ENCODE data around the gene LGALS16.

LGALS16 gene

GRCh38 chr19:39676004-39676403 lies 20.3 kb downstream of the LGALS16 start:
- DNase-seq (ENCODE audit: low read depth in 1 of 2, low spot score in 1 of 2) = no peak

GRCh38 chr19:39677961-39678889 lies 22.5 kb downstream of the LGALS16 start:
- no peak for DNase-seq (ENCODE audit: low read depth in 1 of 2, low spot score in 1 of 2)
- Histone ChIP-seq H3K4me3 (replicated peaks; ENCODE audit: insufficient read depth, low read length) (no peak overlapping the region), H3K27ac (replicated peaks) (no peak overlapping the region), H3K27me3 (ENCODE audit: insufficient read depth, poor library complexity, severe bottlenecking) (peaks cover 12% of the 10 kb centered on the region)
- TF ChIP-seq GABPA (IDR thresholded peaks at IDR 0.05; ENCODE audit: low read depth) (no peak), POLR2AphosphoS5 (IDR thresholded peaks at IDR 0.05; ENCODE audit: low read depth) (no peak), CTCF (IDR thresholded peaks at IDR 0.05; ENCODE audit: insufficient read depth, low read length) (no peak), SPI1 (IDR thresholded peaks at IDR 0.05; ENCODE audit: borderline replicate concordance, low read depth) (no peak), REST (IDR thresholded peaks at IDR 0.05; ENCODE audit: insufficient replicate concordance, low read depth) (no peak)

More at GRCh38 chr19:39676004-39676403, 20.3 kb downstream of the LGALS16 start:
- no peak overlapping the region for H3K4me3 ChIP-seq (replicated peaks; ENCODE audit: insufficient read depth, low read length)
- H3K27me3 ChIP-seq (ENCODE audit: insufficient read depth, poor library complexity, severe bottlenecking) = peaks cover 12% of the 10 kb centered on the region
- no peak for TF ChIP-seq GABPA (IDR thresholded peaks at IDR 0.05; ENCODE audit: low read depth)
- no peak for TF ChIP-seq CTCF (IDR thresholded peaks at IDR 0.05; ENCODE audit: insufficient read depth, low read length)
- no peak for TF ChIP-seq SPI1 (IDR thresholded peaks at IDR 0.05; ENCODE audit: borderline replicate concordance, low read depth)
- no peak for TF ChIP-seq POLR2AphosphoS5 (IDR thresholded peaks at IDR 0.05; ENCODE audit: low read depth)
- TF ChIP-seq REST (IDR thresholded peaks at IDR 0.05; ENCODE audit: insufficient replicate concordance, low read depth) = no peak
- no peak overlapping the region for H3K27ac ChIP-seq (replicated peaks)

- Histone ChIP-seq H3K4me3 (replicated peaks; ENCODE audit: insufficient read depth, low read length) (no peak overlapping the region), H3K27me3 (ENCODE audit: insufficient read depth, poor library complexity, severe bottlenecking) (peaks cover 12% of the 10 kb centered on the region), H3K27ac (replicated peaks) (no peak overlapping the region)
- no peak for DNase-seq (ENCODE audit: low read depth in 1 of 2, low spot score in 1 of 2)
- no peak for TF ChIP-seq SPI1 (IDR thresholded peaks at IDR 0.05; ENCODE audit: borderline replicate concordance, low read depth)
- TF ChIP-seq GABPA (IDR thresholded peaks at IDR 0.05; ENCODE audit: low read depth) = no peak
These were observed 23.5 kb downstream of the LGALS16 start for GRCh38 chr19:39679056-39679790.

GRCh38 chr19:39679791-39680168 lies 24.1 kb downstream of the LGALS16 start:
- peaks cover 10% of the 10 kb centered on the region for H3K27me3 ChIP-seq (ENCODE audit: insufficient read depth, poor library complexity, severe bottlenecking)
- H3K4me3 ChIP-seq (replicated peaks; ENCODE audit: insufficient read depth, low read length) = no peak overlapping the region
- TF ChIP-seq POLR2AphosphoS5 (IDR thresholded peaks at IDR 0.05; ENCODE audit: low read depth) (no peak), SPI1 (IDR thresholded peaks at IDR 0.05; ENCODE audit: borderline replicate concordance, low read depth) (no peak), GABPA (IDR thresholded peaks at IDR 0.05; ENCODE audit: low read depth) (no peak), CTCF (IDR thresholded peaks at IDR 0.05; ENCODE audit: insufficient read depth, low read length) (no peak)
- DNase-seq (ENCODE audit: low read depth in 1 of 2, low spot score in 1 of 2) = no peak
- no peak overlapping the region for H3K27ac ChIP-seq (replicated peaks)

Measured in HL-60 (cell line).